Fibroblast of the conjunctiva (primary cell): ENCODE data around the gene PDE10A.

Experiments used
- DNase-seq: peaks from one replicate; pipeline ENCODE4 v3.0.0-alpha.2; 2010; ENCODE audit warnings: low read depth

The PDE10A gene

GRCh38 chr6:165662749-165663376 is at the start of gene PDE10A:
Gene PDE10A, minus strand, starts transcription at chr6:165663241. Its CDS starts 430 bp downstream, at chr6:165662811.
- DNase-seq, result no peak

DNA sequence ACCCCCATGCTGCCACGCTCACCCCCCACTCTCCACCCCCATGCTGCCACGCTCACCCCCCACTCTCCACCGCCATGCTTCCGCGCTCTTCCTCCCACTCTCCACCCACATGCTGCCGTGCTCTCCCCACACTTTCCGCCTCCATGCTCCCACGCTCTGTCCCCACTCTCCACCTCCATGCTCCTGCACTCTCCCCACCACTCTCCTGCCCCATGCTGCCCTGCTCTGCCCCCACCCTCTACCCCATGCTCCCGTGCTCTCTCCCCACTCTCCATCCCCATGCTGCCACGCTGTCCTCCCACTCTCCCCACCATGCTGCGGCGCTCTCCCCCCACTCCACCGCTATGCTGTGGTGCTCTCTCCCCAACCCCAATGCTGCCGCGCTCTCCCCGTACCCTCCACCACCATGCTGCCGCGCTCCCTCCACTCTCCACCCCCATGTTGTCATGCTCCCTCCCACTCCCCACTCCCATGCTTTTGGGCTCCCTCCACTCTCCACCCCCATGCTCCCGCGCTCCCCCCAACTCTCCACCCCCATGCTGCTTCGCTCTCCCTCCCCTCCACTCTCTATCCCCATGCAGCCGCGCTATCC is 46.0 kb upstream of the PDE10A start:
- DNase-seq, result no peak

DNA sequence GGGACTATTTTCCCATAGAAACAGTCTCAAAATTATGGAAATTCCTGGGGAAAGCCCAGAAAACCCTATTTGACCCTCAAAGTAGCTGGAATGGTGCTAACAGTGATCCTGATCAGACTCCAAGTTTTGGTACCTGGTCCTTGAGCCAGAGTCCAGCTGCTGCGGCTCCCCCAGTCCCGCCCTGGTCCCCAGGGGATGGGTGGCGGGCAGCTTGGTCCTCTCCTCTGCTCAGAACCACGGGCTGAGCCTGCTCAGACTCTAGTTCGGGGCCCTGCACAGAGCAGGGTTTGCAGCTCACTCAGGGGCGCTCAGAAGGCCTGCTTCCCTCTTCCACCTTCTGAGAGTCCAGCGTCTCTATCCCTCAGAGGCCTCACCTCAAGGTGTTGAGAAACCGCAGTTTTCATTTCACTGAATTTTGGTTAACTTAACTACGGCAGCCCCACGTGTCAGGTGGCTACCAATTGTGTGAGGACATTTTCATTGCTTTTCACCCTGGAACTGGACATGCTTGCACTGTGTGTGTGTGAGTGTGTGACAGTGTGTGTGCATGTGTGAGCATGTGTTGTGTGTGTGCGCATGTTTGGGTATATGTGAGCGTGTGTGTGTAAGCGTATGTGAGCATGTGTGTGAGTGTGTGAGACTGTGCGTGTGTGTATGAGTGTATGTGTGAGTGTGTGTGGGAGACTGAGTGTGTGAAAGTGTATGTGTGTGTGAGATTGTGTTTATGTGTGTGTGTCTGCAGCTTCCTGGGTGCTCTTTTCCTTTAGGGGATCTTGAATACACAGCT is 44.2 kb upstream of the PDE10A start:
- no peak for DNase-seq

GRCh38 chr6:165705941-165706340 is 42.9 kb upstream of the PDE10A start:
- DNase-seq, result no peak

DNA sequence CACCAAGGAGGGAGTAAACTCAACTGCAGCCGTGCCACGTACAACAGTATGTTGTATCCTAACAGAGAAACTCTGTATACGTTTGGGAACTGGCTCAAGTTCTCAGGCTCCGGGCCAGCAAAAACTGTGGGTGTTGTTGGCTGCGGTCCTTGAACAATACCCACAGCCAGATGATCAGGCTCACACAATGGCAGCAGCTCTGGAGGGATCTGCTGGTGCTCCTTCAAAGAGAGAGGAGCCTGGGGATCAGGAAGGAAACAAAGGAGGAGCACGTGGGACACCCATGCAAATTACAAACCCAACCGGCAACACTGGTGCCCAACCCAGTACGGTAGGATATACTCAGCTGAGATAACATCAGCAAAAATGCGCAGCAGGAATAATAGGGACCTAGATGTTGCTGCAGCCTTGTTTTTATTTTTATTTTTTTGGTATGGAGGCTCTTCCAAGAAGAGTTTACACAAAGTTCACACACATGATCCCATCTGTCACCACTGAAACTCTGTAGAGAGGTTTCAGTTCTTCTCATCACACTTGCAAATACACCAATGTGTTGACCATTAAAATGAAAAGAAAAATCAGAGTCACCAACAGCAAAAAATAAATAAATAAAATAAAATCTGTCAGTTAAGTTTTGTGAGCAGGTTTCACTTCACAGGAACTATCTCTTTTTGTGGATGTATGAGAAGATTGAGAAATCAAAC is 41.2 kb upstream of the PDE10A start:
- DNase-seq, result no peak

DNA sequence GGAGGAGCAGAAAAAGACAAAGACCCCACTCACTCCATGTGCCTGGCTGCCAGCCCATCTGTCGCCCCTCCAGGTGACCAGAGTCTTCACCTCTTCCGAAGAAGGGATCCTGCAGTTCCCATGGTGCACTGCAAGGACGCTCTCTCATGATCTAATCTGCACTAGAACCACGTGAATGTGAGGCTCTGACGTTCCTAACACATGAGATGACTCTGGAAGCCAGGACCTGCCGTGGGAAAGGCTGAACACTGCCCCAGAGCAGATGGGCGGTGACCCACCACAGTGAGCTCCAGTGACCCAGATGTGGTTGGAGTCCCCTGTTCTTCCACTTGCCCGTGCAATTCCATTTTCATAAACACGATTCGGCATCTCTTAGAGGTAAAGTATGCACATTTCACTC is 39.6 kb upstream of the PDE10A start:
- DNase-seq, result no peak

GRCh38 chr6:165701564-165702354 is 38.7 kb upstream of the PDE10A start:
- no peak for DNase-seq

DNA sequence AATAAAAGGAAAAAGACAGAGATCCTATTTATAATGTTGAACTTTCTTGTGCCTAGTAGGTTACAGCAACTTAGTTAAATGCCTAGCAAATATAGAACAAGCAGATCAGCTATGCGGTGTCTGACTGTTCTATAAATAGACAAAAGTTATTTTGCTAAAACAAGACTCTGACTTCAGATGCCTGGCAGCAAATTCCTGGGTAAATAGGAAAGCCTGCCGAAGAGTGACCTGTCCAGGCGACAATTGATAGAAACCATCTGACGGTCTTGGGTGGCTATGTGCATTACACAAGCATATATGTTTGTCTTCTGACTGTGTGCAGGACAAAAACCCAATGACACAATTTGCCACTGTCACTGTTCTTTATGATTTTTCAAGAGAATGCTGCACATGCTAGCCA is 38.0 kb upstream of the PDE10A start:
- DNase-seq, result no peak

DNA sequence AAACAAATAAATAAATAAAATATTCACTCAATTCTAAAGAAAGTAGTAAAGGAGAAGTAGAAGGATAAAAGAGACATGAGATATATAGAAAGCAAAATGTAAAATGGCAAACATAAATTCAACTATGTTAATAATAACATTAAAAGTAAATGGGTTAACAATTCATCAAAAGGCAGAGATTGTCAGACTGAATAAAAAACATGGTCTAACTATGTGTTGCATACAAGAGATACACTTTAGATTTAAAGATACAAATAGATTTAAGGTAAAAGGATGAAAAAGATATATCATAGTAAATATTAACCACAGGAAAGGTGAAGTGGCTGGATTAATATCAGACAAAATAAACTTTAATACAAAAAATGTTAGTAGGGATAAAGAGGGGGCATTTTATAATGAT is 35.8 kb upstream of the PDE10A start:
- no peak for DNase-seq

GRCh38 chr6:165697171-165697570 is 34.1 kb upstream of the PDE10A start:
- no peak for DNase-seq

DNA sequence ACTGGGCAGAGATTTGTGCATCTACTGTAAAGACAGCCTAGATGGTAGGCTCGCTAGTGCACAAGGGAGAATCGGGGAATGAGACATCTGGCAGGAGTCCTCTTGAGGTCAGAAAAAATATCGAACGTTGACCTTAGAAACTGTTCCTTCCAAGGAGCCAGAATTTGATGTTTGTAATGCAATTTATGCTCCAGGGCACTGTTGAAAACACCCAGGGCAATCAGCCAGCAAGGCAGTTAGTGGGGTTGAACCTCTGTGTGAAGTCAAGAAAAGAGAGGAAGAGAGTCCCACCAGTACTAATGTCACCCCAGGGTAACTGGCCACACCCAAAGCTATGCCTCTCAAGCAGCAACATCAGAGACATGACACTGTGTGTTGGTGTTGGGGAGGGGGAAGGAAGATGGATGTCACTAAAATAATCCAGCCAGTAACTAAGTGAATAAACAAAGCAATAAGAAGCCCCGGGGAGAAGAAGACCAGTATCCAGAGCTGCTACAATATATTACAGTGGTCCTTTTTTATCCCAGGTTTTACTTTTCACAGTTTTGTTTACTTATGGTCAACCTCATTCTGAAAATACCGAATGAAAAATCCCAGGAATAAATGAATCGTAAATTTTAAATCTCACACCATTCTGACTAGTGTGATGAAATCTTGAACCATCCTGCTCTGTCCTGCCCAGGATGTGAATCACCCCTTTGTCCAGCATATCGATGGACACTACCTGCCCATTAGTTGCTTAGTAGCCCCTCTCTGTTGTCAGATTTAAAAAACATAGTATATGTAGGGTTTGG is 32.9 kb upstream of the PDE10A start:
- no peak for DNase-seq

GRCh38 chr6:165694296-165694695 is 31.3 kb upstream of the PDE10A start:
- no peak for DNase-seq

- DNase-seq, result no peak
Measured at GRCh38 chr6:165692106-165692653, 29.1 kb upstream of the PDE10A start.

GRCh38 chr6:165689699-165690098 is 26.7 kb upstream of the PDE10A start:
- no peak for DNase-seq

GRCh38 chr6:165686596-165687365 is 23.7 kb upstream of the PDE10A start:
- DNase-seq, result no peak

GRCh38 chr6:165685302-165685701 is 22.3 kb upstream of the PDE10A start:
- no peak for DNase-seq

DNA sequence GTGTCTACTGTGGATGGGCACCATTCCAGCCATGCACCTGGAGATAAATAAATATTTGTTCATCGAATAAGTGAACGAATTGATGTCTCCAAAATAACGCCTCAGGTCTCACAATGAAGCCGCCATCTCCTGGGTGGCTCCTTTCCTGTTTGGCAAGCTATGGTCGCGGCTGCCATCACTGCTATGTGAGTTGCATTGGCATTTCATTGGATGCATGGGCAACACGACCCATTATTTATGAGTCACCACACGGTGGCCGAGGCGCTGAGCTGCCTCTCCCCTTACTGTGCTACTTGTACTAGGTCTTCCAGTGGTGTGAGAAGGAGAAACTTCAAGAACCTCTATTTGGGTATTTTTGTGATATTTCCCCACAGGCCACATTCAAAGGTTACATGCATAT is 21.3 kb upstream of the PDE10A start:
- DNase-seq, result no peak

GRCh38 chr6:165680975-165681374 is 17.9 kb upstream of the PDE10A start:
- DNase-seq, result no peak

DNA sequence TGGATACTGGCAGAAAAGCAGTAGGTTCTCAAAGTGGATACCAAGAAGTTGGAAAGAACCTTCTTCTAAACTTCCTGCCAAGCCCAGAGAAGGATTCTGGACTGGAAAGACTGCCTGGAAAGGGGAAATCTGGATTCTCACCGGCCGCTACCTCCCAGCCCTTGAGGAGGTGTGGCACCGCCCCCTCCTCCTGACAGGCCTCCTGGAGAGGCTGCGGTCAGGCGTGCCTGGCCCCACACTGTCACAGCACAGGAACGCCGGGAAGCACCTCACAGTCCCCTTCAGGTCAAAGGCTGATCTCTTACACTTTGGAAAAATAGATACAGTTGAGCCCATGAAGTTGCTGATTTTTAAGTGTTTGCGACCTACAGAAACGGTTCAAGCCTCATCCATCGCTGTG is 16.3 kb upstream of the PDE10A start:
- no peak for DNase-seq

GRCh38 chr6:165678904-165679303 is 15.9 kb upstream of the PDE10A start:
- DNase-seq, result no peak
